Measurements from ENCODE around the gene ABAT.

DNA sequence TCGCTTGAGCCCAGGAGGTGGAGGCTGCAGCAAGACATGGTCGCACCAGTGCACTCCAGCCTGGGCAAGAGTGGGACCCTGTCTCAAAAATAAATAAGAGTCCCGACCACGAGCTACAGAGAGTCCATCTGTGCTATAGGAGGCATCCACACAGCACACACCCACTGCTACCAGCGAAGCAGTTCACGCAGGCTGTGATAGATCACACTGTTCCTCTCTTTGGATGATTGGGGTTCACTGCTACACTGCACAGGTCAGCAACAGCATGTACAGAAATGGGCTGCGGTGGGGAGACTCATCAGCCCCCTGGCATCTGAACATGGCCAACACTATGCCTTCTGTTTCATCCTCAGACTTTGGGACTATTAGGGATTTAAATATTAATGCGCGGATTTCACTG lies 157.0 kb downstream of the ABAT start:
- TF ChIP-seq, protein P1, sequence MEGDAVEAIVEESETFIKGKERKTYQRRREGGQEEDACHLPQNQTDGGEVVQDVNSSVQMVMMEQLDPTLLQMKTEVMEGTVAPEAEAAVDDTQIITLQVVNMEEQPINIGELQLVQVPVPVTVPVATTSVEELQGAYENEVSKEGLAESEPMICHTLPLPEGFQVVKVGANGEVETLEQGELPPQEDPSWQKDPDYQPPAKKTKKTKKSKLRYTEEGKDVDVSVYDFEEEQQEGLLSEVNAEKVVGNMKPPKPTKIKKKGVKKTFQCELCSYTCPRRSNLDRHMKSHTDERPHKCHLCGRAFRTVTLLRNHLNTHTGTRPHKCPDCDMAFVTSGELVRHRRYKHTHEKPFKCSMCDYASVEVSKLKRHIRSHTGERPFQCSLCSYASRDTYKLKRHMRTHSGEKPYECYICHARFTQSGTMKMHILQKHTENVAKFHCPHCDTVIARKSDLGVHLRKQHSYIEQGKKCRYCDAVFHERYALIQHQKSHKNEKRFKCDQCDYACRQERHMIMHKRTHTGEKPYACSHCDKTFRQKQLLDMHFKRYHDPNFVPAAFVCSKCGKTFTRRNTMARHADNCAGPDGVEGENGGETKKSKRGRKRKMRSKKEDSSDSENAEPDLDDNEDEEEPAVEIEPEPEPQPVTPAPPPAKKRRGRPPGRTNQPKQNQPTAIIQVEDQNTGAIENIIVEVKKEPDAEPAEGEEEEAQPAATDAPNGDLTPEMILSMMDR (IDR thresholded peaks at IDR 0.05), result no peak
- TF ChIP-seq POLR2A (IDR thresholded peaks at IDR 0.05), result no peak
